NCI-H1436 (cell line): Measurements from ENCODE around the gene PMP22.
"Not testable (repeated sequence)": the region's sequence is repeated elsewhere in the genome, so short reads cannot be mapped to it uniquely, and the experiment has no call there.

Experiments
- DNase-seq: peaks from one replicate; lab custom pipeline; 2025; lab: John Stamatoyannopoulos, UW

The PMP22 gene

GRCh38 chr17:15210247-15210646 lies 54.9 kb downstream of the PMP22 start:
- no peak for DNase-seq

- not testable (repeated sequence) for DNase-seq
These were observed 62.1 kb downstream of the PMP22 start for GRCh38 chr17:15203062-15203461.

GRCh38 chr17:15200574-15200973 lies 64.6 kb downstream of the PMP22 start:
- DNase-seq, result not testable (repeated sequence)

DNA sequence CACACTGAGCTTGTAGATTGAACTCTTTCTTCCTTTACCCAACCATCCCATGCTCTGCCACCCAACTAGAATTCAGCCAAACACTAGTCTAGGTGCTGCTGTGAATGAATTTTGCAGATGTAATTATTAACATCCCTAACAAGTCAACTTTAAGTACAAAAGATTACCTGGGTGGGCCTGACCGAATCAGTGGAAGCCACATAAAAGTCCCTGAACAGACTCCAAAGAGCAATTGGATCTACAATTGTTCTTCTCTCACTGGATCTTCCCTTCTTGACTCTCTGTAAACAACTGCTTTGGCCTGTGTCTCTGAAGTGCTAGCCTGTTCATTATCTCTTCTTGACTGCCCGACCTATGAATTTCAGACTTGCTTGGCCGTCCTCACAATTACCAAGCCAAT lies 67.9 kb downstream of the PMP22 start:
- DNase-seq, result no peak

GRCh38 chr17:15194859-15195277 lies 70.3 kb downstream of the PMP22 start:
- DNase-seq, result peak; percentile 43

DNA sequence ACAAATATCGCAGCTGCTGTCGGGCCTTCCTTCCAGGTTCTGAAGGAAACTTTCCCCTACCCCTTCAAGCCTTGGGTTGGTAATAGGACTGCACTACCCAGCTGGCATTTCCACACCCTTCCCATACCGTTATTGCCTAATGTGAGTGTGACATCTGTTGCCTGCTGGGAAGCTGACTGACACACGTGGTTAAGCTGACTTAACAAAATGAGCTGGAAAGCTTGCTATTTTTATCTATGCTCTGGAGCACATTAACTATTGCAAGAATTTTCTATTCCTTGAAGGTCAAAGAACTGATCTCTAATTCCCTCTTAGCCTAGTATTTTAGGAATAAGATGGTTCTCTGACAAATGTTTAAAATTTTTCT lies 79.5 kb downstream of the PMP22 start:
- DNase-seq, result no peak

DNA sequence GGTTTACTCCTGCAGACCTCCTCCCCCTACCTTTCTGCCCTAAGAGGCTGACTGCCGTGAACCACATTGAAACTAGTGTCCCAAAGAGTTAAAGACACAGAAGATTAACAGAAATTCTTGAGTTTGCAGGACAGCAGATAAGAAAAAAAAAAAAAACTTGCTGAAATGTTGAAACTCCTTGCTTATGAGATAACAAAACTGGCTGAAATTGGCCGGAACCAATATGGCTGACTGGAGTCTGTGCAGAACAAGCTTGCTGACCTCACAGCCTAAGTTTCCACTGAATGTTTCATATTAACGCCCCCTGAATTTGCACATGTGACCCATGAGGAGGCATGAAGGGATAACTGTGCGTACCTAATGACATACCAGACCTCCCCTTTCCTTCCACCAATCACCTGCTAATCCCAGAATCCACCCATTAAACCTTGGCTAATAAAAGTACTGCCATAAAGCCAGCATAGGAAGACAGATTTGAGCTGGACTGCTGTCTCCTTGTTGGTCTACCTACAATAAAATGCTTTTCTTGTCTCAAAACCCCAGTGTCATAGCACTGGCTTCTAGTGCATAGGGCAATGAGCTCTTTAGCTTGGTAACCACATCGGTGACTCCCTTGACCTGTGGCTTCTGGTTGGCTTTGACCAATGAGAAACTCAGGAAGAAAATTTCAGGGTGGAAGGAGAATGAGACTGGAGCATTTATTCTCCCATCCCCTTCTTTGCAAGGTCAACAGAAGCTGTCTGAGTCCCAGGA lies 80.1 kb downstream of the PMP22 start:
- DNase-seq, result no peak

GRCh38 chr17:15181816-15182215 lies 83.3 kb downstream of the PMP22 start:
- DNase-seq, result no peak

DNA sequence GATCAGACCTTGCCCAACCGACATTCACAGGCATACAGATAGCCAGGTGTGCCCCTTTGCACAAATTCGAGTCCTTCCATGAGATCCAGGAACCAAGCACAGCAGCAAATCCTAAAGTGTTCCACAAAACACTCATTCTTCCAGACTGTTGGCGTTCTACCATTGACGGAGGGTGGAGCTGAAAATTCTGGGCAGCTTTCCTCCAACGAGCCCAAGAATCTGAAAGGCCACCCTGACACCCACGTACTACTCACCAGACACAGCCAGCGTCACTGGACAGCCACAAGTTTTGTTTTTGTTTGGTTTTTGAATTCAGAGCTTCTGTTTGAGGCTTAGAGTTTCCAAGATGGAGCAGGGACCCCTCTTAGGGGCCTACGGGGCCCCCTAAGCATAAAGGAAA lies 83.8 kb downstream of the PMP22 start:
- no peak for DNase-seq

- DNase-seq, result no peak
These were observed 85.0 kb downstream of the PMP22 start for GRCh38 chr17:15180121-15180561.
